GM19193 (cell line): ENCODE measurements around the gene C14orf132.

Experiments used
- POLR2A ChIP-seq: IDR thresholded peaks from 4 replicates; pipeline ENCODE4 v1.6.1; 2011; ENCODE audit not compliant: insufficient read depth, insufficient read length; ENCODE audit errors: extremely low read depth

Gene C14orf132

DNA sequence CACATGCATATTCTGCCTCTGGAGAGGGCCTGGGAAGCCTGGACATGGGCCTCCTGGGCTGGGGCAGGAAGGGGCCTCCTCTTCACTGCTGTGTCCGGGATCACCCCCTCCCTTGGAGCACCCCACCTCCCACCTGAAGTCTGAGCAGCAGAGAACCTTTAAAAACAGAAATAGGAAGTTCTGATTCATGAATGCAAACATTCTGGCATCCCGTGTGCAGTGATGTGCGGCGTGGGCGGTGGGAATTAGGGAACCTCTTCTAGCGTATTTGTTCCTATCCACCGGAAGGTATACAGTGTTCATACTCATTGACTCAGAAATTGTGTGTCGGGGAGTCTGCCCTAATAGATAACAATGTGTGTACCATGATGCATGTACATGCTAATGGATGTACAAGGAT, 46.2 kb downstream of the C14orf132 start:
- TF ChIP-seq POLR2A = no peak

DNA sequence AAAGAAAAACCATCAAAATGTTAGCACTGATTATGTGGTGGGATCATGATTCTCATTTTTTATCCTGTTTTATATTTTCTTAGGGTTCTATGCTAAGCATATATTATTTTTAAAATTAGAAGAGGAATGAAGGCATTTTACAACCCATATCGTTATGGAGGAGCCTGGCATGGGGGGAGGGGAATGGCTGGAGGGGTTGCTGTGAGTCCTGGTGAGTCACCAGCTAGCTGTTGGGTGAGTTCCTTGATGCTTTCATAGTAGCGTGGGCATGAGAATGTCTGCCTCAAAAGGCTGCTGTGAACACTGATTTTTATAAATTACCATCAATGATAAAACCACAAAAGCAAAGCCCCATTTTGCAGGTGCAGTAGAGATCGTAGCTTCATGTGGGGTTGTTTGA, 46.9 kb downstream of the C14orf132 start:
- TF ChIP-seq POLR2A = no peak

DNA sequence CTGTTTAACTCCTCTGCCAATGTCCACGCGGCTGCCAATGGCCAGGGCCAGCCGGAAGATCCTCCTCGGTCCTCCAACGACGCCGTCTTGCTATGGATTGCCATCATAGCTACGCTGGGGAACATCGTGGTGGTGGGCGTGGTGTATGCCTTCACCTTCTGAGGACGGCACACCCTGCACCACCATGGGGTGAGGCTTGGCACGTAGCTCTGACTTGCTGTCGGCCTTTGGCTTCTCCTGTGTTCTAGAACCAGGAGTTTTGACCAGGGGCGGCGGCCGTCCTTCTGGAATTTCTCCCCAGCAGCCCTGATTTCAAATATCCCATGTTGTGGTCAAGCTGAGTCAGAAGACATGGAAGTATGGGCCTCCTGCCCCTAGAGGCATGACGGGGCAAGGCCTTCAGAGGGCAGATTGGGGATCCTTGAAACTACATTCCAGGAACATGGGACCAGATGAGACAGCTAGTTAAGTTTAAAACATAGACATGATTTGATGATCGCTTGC, 47.5 kb downstream of the C14orf132 start:
- TF ChIP-seq POLR2A = no peak

DNA sequence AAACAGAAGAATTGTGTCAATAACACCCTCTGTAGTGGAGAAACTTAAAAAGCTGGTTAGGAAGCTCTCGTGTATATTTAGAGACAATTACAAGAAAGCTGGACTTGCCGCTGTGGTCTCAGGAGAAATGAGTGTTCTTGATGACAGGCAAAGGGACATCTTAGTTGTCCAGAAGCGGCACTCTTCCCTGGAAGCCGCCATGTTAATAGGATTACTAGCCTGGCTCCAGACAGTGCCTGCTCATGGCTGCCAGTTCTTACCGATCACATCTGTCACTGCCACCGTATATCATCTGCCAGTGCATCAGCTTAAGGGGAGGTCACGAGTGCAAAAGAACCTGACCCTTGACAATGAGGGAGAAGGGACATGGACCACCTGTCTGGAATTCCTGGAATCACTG, 48.9 kb downstream of the C14orf132 start:
- TF ChIP-seq POLR2A = no peak

DNA sequence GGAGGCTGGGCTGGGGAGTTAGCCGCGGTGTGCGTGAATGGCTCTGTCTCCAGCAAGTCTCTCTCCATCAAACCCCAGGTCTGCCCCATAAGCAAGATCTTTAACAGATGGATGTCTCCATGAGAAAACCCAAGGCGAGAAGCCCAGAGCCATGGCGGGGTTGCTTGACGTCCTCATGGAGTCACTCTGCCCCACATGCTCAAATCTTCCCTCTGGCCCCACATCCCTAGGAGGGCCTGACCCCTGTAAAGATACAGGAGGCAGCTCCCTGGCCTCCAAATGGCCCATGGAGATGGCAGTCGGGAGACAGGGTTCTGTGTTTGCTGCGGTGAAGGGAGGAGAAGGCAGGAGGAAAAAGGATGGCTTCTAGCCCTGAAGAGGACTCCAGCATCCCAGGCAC, 49.3 kb downstream of the C14orf132 start:
- no peak for TF ChIP-seq POLR2A

DNA sequence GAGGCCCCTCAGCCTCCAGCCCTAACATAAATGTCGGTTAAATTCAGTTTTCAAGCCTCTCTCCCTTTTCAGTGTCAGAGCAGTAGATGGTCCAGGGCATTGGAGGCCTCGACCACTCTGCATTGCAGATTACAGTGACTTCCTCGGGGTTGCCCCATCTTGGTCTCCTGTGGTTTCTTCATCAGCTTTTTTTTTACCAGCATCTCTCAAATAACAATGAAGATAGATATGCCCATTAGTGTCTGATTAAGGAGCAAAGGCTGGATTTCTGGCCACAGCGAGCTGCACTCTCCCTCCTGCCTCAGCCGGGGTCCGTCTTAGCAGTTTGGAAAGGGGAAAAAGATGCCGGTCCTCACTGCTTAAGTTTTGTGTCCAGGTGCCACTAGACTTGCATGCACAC, 49.7 kb downstream of the C14orf132 start:
- TF ChIP-seq POLR2A = no peak

DNA sequence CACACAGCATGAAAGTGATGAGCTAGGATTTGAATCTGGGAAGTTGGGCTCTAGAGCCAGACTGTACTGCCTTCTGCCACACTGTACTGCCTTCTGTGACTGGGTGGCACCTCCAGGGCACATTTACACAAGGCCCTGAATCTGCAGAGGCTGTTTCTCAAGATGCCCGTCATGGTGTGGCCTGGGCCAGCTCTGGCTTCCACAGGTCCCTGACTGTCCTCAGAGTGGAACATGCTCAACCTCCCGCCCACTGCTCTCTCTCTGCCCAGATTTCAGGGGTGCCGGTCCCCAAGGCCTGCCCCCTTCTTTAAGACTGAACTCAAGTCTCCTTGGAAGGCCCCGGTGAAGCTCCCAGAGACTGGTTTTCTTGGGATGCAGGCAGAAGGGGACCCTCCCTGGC, 50.2 kb downstream of the C14orf132 start:
- no peak for TF ChIP-seq POLR2A

DNA sequence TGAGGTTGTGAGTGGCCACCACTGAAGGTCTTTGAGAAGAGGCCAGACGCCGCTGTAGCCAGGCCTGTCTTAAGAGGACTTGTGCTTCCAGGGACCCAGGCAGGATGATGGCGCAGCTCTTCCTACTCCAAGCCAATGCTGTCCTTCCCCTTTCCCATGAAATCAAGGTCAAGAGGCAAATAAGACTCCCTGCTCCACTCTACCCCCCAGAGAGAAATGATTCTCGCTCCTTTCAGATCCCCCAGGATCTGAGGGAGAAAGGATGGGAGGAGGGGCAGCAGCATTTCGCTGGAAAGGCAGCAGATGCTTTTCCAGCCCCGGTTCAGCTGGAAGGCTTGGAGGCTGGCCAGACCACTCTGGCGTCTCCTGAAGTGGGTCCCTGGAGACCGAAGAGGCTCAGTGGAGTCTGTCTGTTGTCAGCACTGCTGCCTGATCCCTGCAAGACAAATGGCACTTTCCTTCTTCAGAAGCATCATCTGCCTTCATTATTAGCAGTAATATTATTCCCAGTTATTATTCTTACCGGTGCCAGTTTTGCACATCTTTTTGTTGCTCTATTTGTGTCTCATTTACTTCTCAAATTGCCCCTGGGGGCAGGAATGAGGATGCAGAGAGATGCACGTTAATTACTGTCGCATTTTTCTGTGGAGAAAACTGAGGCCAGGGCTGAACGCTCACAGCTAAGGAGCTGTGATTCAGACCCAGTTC, 51.4 kb downstream of the C14orf132 start:
- no peak for TF ChIP-seq POLR2A

DNA sequence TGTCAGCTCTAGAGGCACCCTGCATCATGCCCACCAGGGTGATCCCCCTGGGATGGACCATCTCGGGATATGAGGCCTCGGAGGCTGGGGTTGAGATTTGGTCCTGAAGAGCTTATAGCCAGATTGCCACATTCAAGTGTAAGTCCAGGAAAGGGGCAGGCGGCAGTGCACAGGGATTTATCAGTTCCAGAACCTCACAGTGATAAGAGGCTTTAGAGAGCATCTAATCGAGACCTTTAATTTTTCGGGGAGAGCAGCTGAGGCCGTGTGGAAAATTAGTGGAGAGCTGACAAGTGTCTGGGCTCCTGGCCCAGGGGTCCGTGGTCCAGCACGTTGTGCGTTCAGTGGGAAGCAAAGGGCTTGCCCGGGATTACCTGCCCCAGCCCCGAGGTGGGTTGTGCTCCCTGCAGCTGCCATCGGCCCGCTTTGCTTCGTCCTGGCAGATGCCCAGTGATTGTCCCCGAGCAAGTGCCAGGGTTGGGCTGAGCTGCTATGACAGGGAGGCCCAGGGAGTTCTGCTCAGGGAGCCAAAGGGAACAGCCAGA, 52.1 kb downstream of the C14orf132 start:
- no peak for TF ChIP-seq POLR2A

DNA sequence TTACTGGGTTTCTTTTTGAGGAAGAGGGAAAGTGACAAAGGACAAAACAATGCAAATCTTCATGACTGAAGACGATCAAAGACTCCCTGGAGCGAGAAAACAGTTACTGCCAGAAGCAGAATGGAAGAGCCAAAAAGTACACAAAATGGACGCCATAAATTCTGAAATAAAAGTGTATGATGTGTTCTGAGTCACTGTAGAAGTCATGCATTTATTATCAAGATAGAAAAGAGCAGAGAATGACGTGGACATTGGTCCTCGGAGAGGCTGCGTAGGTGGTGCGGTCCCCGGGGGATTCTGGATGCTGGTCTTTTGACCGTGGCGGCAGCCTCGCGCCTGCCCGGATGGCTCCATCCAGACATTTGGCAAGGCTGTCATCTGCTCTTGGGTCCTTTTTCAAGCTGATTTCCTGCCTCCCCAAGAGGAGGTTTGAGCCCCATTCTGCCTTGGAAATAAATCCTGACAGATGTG, 52.8 kb downstream of the C14orf132 start:
- TF ChIP-seq POLR2A = no peak

DNA sequence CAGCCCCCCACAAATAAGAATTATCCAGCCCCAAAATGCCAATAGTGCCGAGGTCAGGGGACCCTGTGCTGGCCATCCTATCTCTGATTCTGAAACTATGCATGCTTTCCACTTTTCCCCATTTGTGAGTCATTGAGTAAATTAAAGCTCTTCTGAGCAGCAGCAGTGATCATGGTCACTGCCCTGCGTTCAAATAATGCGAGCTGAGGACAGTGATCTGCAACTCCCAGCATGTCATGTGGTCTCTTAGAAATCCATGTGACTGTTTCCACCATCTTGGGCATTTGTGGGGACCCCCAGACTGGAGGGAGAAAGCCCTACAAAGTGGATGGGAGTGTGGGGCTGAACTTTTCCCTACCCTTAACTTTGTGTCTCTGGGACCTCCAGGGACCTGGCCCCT, 53.8 kb downstream of the C14orf132 start:
- TF ChIP-seq POLR2A = no peak

DNA sequence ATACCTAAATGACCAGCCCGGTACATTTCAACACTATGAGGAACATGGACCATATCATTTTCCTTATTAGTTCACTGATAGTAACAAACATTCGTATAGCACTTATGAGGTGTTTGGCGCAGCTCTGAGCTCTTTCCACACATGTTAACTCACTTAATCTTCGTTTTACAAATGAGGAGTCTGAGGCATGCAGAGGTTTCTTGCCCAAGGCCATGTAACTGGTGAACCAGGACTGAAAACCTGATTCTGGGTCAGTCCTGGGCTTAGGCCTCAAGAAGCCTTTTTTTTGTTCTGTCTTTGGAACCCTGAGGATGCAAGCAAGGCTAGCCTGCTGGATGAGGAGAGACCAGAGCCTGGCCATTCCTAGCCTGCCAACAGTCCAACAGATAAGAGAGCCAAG, 55.0 kb downstream of the C14orf132 start:
- TF ChIP-seq POLR2A = no peak

DNA sequence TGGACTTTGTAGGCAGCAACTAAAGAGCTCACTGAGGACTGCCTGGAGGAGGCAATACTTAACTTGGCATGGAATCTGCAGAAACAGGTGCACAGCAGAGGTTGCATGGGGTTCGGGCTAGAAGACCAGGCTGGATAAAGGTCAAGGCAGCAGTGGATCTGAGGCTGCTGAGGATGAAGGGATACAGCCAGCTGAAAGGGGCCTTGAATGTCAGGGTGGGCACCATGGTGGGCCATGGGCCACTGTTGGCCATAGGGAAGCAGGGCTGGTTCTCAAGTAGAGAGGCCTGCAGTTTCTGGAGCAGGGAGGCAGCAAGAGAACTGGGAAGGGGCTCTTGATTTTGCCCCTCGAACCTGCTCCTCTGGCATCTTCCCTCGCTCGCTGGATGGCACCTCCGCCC, 55.5 kb downstream of the C14orf132 start:
- no peak for TF ChIP-seq POLR2A

DNA sequence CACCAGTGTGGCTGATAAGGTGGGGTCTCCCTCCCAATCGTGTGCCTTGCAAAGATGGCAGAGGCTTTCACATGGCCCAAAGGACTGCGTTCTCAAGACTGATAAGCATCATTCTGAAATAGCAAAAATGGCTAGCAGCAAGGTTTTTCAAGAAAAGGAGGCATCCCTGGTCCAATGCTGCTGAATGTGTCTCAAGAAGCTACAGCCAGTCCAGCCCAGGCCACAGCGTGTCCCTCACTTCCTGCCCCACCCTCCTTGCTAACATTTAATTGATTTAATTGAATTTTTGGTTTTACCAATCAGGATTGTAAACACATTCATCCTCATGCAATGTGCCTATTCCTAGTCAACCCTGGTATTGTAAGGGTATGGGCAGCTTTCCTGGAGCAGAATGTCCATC, 55.9 kb downstream of the C14orf132 start:
- no peak for TF ChIP-seq POLR2A

DNA sequence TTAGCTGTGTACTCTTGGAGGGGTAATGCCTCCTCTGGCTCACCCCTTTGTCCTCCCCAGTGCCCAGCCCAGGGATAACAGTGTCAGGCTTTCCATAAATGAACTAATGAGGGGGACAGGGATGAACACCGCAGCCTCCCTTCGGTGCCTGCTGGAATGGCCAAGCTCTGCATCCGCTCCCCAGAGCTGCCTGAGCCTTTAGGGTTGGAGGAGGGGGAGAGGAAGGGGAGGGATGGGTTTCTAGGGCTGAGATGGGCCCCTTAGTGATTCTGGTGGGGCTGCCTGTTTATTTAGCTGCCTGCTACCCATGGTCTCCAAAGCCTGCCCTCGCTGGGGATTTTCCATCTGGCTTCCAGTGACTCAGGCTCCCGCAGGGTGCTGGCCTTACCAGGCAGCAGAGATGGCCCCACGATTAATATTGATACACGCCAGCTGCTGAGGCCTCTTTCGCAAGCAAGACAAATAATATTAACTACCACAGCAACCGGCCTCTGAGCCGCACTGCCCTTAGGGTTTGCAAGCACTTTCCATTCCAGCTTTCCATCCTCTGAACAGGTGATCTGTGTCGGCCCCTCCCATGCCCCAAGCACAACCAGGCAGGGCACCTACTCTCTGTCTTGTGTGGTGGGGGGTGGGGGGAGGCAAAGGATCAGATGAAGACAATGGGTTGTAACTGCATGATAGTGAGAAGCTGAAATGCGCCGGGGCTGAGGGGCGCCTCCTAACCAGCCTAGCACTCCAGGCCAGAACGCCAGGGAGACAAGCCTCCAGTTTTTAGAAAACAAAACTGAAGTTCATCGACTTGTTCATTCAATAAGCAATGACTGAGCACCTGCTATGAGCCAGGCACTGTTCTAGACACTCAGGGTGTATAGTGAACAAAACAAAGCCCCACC, 56.7 kb downstream of the C14orf132 start:
- no peak for TF ChIP-seq POLR2A

DNA sequence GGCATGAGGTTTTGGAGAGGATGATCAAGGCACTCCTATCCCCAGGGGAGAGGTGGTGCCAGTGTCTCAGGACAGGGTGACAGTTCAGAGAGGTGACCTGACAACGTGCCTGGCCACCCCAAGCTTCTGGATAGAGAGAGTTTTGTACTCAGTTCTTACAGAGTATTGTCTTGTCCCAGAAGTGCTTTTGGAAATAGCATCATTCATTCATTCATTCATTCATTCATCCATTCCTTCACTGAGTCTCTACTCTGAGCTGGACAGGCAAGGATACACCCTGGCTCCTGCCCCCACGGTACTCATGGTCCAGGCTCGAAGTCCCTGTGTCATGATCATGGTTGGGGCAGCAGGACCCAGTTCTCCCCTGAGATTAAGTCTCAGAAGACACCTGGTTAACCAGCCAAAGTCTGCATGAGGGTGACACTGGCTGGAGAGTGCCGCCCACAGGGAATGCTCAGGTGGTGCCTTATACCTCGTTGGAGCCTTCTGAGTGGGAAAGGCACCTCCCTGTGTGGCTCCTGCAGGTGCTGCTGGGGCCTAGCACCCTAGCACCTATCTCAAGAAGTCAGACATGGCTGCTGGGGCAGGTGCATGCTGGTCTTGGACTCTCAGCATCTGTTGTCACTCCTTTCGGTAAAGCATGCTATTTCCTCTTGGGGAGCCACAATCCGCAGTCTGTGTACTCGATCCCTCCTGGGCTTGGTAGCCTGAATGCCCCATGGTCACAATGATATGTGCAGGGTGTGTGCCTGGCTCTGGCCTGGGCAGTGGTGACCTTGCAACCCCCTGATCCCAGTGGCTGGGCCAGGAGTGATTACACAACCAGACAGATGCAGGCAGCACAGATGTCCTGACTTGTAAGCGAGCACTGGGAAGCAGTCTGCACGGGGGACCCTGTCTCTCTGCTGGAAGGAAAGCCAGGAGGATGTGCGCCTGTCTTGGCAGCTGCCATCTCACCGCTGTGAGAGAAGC, 57.8 kb downstream of the C14orf132 start:
- TF ChIP-seq POLR2A = no peak
